Measurements from ENCODE around the gene PDZK1IP1.

The PDZK1IP1 gene

GRCh38 chr1:47227341-47228232 lies 37.8 kb upstream of the PDZK1IP1 start:
- no peak for DNase-seq (ENCODE audit: low read depth)
- no peak for TF ChIP-seq CTCF (IDR thresholded peaks at IDR 0.05; ENCODE audit: insufficient read depth, low read depth, low read length, missing control alignments)
- no peak overlapping the region for H3K4me3 ChIP-seq (ENCODE audit: low read depth, low read length)

DNA sequence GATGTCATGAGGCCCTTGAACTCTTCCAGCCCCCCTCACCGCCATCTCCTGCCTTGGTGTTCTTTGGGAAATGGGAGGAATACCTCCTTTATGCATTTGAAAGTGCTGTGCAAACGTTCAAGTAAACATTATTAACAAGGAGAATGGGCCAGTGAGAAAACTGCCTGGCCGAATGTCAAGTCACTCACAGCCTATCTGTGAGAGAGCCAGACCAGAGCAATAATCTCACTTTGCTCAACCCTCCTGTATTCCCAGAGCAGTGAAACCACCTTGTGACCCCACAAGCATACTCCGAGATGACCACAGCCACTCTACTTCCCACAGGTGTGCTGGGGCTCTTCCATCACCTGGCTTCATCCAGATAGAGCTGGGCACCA lies 37.0 kb upstream of the PDZK1IP1 start:
- no peak overlapping the region for H3K4me3 ChIP-seq (ENCODE audit: low read depth, low read length)
- no peak for TF ChIP-seq CTCF (IDR thresholded peaks at IDR 0.05; ENCODE audit: insufficient read depth, low read depth, low read length, missing control alignments)
- DNase-seq (ENCODE audit: low read depth): no peak

DNA sequence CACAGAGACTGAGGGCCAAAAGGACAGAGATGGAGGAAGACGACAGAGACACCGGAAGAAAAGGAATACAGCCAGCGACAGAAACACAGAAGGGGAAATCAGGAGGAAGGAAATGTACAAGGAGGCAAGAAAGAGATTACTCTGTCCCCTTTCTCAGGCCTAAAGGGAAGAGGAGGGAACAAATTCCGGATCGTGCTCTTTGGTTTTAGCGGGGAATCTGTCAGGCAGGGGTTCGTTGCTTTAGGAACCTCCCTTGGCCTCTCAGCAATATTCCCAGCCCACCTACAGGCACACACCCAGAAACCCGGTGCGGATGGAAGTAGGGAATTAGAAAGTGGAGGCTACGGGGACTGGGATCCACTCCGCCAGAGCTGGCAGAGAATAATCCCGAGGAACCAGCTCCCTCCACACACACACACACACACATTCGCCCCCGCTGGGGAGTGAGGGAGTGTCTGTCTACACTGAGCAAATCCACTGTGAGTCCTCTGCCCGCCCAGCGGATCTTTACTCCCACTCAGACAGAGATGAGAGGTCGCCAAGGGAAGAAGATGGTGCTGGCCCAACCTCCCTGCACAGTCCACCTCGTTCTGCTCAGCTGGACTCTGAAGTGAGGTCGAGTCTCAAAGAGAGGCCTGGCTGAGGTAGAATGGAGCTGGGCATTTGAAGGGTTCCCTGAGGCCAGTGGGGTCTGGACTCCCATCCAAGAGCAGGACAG lies 36.4 kb upstream of the PDZK1IP1 start:
- H3K4me3 ChIP-seq (ENCODE audit: low read depth, low read length): no peak overlapping the region
- DNase-seq (ENCODE audit: low read depth): no peak
- no peak for TF ChIP-seq CTCF (IDR thresholded peaks at IDR 0.05; ENCODE audit: insufficient read depth, low read depth, low read length, missing control alignments)

DNA sequence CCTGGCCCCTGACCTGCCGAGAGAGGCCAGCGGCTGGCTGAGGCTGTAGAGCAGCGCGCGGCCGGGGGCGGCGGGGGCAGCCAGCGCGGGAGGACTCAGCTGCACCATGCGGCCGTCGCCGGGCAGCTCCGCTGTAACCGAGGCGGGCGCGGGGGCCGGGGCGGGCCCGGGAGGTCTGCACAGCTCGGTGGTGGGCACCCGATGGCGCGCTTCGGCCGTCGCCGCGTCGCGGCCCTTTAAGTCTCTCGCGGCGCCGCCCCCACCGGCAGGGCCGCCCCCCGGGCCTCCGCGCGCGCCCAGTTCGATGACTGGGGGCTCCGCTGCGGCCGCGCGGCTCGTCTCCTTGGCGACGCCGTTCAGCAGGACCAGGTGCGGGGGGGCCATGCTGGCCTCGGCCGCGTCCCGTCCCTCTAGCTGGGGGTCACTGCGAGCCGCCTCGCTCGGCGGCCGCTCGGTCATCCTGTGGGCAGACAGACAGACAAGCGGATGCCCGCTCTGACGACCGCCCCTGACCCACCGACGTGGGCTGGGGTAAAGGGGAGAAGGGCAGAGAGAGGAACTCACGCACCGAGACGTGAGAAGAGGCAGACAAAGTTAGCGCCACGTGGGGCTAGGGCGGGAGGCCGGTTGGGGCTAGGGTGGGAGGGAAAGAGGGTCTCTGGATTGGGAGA lies 35.7 kb upstream of the PDZK1IP1 start:
- TF ChIP-seq CTCF (IDR thresholded peaks at IDR 0.05; ENCODE audit: insufficient read depth, low read depth, low read length, missing control alignments): no peak
- DNase-seq (ENCODE audit: low read depth): no peak
- H3K4me3 ChIP-seq (ENCODE audit: low read depth, low read length): no peak overlapping the region

DNA sequence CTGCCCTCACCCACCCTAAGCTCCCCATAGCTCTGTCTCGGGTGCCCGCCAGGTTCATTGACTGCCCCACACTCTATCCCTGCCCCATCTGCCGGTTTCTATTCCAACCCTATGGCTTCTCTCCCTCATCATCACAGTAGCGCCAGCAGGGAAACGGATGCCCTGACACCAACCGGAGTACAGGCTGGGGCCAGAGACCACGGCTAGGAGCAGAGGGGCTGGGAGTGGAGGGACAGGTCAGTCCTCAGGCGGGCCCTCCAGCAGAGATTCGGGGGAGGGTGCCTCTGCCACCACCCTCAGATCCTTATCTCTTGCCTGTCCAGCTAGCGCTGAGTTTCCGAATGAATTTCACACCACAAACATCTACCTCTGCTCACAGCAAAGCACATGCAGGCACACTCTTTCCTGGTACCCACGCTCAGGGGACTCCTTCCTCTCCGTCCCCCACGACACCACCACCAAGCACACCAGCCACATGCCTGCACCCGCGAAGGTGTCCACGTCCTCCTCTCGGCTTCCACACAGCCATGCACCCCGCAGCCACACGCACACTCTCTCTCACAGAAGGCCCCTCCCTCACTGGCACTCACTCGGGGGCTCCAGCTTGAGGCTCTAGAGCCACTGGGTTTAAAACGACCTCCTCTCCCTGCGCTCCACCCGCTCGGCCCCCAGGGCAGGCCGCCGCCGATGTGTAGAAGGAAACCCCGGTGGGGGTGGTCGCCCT lies 35.0 kb upstream of the PDZK1IP1 start:
- no peak for TF ChIP-seq CTCF (IDR thresholded peaks at IDR 0.05; ENCODE audit: insufficient read depth, low read depth, low read length, missing control alignments)
- DNase-seq (ENCODE audit: low read depth): no peak
- no peak overlapping the region for H3K4me3 ChIP-seq (ENCODE audit: low read depth, low read length)

GRCh38 chr1:47223921-47224675 lies 34.3 kb upstream of the PDZK1IP1 start:
- TF ChIP-seq CTCF (IDR thresholded peaks at IDR 0.05; ENCODE audit: insufficient read depth, low read depth, low read length, missing control alignments): no peak
- DNase-seq (ENCODE audit: low read depth): no peak
- H3K4me3 ChIP-seq (ENCODE audit: low read depth, low read length): no peak overlapping the region

Measured in GM12865 (cell line).